Trophoblast cell (in vitro differentiated cells and primary cell): ENCODE data around the gene ABCC8.

Experiments used
- DNase-seq, 2 donors: peaks; one replicate each; pipeline ENCODE4 v3.0.0-alpha.2; 2016
- H2AFZ ChIP-seq: 2 replicates; pipeline ENCODE4 v1.6.1; 2013; ENCODE audit warnings: low read length, moderate library complexity, mild to moderate bottlenecking; ENCODE audit not compliant: insufficient read depth, poor library complexity
- H2AK5ac ChIP-seq: 2 replicates; pipeline ENCODE4 v1.6.1; 2013; ENCODE audit warnings: mild to moderate bottlenecking, low read length
- H2BK120ac ChIP-seq: 2 replicates; pipeline ENCODE4 v1.6.1; 2013; ENCODE audit warnings: low read length, mild to moderate bottlenecking, moderate library complexity; ENCODE audit not compliant: insufficient read depth, poor library complexity
- H2BK12ac ChIP-seq: 2 replicates; pipeline ENCODE4 v1.6.1; 2013; ENCODE audit warnings: mild to moderate bottlenecking, low read length, moderate library complexity
- H2BK5ac ChIP-seq: 2 replicates; pipeline ENCODE4 v1.6.1; 2013; ENCODE audit warnings: low read length, low read depth, moderate library complexity, mild to moderate bottlenecking; ENCODE audit not compliant: poor library complexity
- H3K14ac ChIP-seq: 2 replicates; pipeline ENCODE4 v1.6.1; 2013; ENCODE audit warnings: mild to moderate bottlenecking, low read length
- H3K18ac ChIP-seq: 2 replicates; pipeline ENCODE4 v1.6.1; 2013; ENCODE audit warnings: mild to moderate bottlenecking, low read length
- H3K23ac ChIP-seq: 2 replicates; pipeline ENCODE4 v1.6.1; 2013; ENCODE audit warnings: low read length
- H3K27ac ChIP-seq: 2 replicates; pipeline ENCODE4 v1.5.1; 2013; ENCODE audit warnings: low read depth, mild to moderate bottlenecking, inconsistent platforms, low read length, moderate library complexity
- H3K27me3 ChIP-seq: 2 replicates; pipeline ENCODE4 v1.6.1; 2013; ENCODE audit warnings: inconsistent platforms, mild to moderate bottlenecking, low read length, moderate library complexity; ENCODE audit not compliant: insufficient read depth
- H3K36me3 ChIP-seq, 2 experiments: 1 replicate in 1 of 2; 2 replicates in 1 of 2; pipeline ENCODE4 v1.6.1; 2013; ENCODE audit warnings: low read length in 2 of 2, mild to moderate bottlenecking in 2 of 2, moderate library complexity in 1 of 2; ENCODE audit not compliant: insufficient read depth in 2 of 2, control insufficient read depth in 1 of 2
- H3K4ac ChIP-seq: 2 replicates; pipeline ENCODE4 v1.6.1; 2013; ENCODE audit warnings: low read depth, mild to moderate bottlenecking, low read length, moderate library complexity
- H3K4me1 ChIP-seq, 2 experiments: 1 replicate in 1 of 2; 2 replicates in 1 of 2; pipeline ENCODE4 v1.6.1; 2013; ENCODE audit warnings: low read length in 2 of 2, mild to moderate bottlenecking in 2 of 2, moderate library complexity in 1 of 2; ENCODE audit not compliant: insufficient read depth in 2 of 2, control insufficient read depth in 1 of 2
- H3K4me2 ChIP-seq: 2 replicates; pipeline ENCODE4 v1.6.1; 2013; ENCODE audit warnings: inconsistent platforms, mild to moderate bottlenecking, low read length, moderate library complexity
- H3K4me3 ChIP-seq: 2 replicates; pipeline ENCODE4 v1.5.1; 2013; ENCODE audit warnings: mild to moderate bottlenecking, low read depth, low read length, inconsistent platforms
- H3K79me1 ChIP-seq: one replicate; pipeline ENCODE4 v1.6.1; 2013; ENCODE audit warnings: low read length
- H3K79me2 ChIP-seq: 2 replicates; pipeline ENCODE4 v1.6.1; 2013; ENCODE audit warnings: low read length, mild to moderate bottlenecking; ENCODE audit not compliant: control insufficient read depth, insufficient read depth, poor library complexity
- H3K9ac ChIP-seq: 2 replicates; pipeline ENCODE4 v1.6.1; 2013; ENCODE audit warnings: mild to moderate bottlenecking, low read length
- H3K9me3 ChIP-seq: 2 replicates; pipeline ENCODE4 v1.6.1; 2013; ENCODE audit warnings: low read depth, mild to moderate bottlenecking, control low read depth, inconsistent platforms, low read length; ENCODE audit not compliant: insufficient read depth
- H4K12ac ChIP-seq: 2 replicates; pipeline ENCODE4 v1.6.1; 2013; ENCODE audit warnings: low read depth, mild to moderate bottlenecking, low read length, moderate library complexity
- H4K8ac ChIP-seq: 2 replicates; pipeline ENCODE4 v1.6.1; 2013; ENCODE audit warnings: low read depth, mild to moderate bottlenecking, low read length, moderate library complexity
- H4K91ac ChIP-seq: one replicate; pipeline ENCODE4 v1.6.1; 2013; ENCODE audit warnings: low read depth, mild to moderate bottlenecking, low read length, moderate library complexity
- WGBS: extraction: QIAGEN DNeasy Blood & Tissue Kit; methylation state at CpG from one replicate; pipeline ENCODE4 v1.1.7; 2013; ENCODE audit warnings: missing lambda C conversion rate; ENCODE audit not compliant: insufficient read length, insufficient coverage; ENCODE audit errors: extremely low coverage; 5-methylcytosine and 5-hydroxymethylcytosine counted together

The ABCC8 gene

GRCh38 chr11:17437366-17437765 lies 39.3 kb downstream of the ABCC8 start:
- Histone ChIP-seq H4K8ac (no peak overlapping the region), H3K4me2 (no peak overlapping the region), H3K27ac (no peak overlapping the region), H3K27me3 (peaks cover 2% of the 10 kb centered on the region), H4K91ac (no peak overlapping the region), H2BK120ac (no peak overlapping the region), H3K23ac (peak overlapping the region; percentile 34), H3K4me1 (no peaks in the 10 kb centered on the region), H2AFZ (no peak overlapping the region), H4K12ac (no peak overlapping the region), H2BK5ac (no peak overlapping the region), H3K4me3 (no peak overlapping the region), H2BK12ac (no peak overlapping the region), H3K14ac (no peak overlapping the region), H3K79me2 (no peaks in the 10 kb centered on the region), H3K36me3 (no peaks in the 10 kb centered on the region), H2AK5ac (no peak overlapping the region), H3K79me1 (no peaks in the 10 kb centered on the region), H3K9me3 (peaks cover 2% of the 10 kb centered on the region), H3K9ac (no peak overlapping the region), H3K4ac (no peak overlapping the region), H3K18ac (no peak overlapping the region)
- WGBS: no CpG with 5 or more reads among the region's 3 CpGs
- DNase-seq: no peak

GRCh38 chr11:17434108-17434507 lies 42.5 kb downstream of the ABCC8 start:
- Histone ChIP-seq H3K4me2 (no peak overlapping the region), H3K4me3 (no peak overlapping the region), H3K9me3 (peaks cover 2% of the 10 kb centered on the region), H3K9ac (no peak overlapping the region), H3K18ac (no peak overlapping the region), H2AFZ (no peak overlapping the region), H3K36me3 (no peaks in the 10 kb centered on the region), H2BK12ac (no peak overlapping the region), H3K79me2 (no peaks in the 10 kb centered on the region), H2BK120ac (no peak overlapping the region), H3K4me1 (no peaks in the 10 kb centered on the region), H3K79me1 (no peaks in the 10 kb centered on the region), H2AK5ac (no peak overlapping the region), H3K27me3 (peaks cover 2% of the 10 kb centered on the region), H3K4ac (no peak overlapping the region), H4K12ac (no peak overlapping the region), H3K23ac (no peak overlapping the region), H3K27ac (no peak overlapping the region), H4K8ac (no peak overlapping the region), H2BK5ac (no peak overlapping the region), H4K91ac (no peak overlapping the region), H3K14ac (no peak overlapping the region)
- WGBS: no CpG with 5 or more reads among the region's 4 CpGs
- no peak for DNase-seq

GRCh38 chr11:17432002-17432401 lies 44.6 kb downstream of the ABCC8 start:
- Histone ChIP-seq H3K27me3 (peaks cover 2% of the 10 kb centered on the region), H4K91ac (no peak overlapping the region), H3K18ac (no peak overlapping the region), H4K8ac (no peak overlapping the region), H3K23ac (no peak overlapping the region), H3K4me3 (no peak overlapping the region), H4K12ac (no peak overlapping the region), H3K9me3 (no peaks in the 10 kb centered on the region), H3K9ac (no peak overlapping the region), H3K36me3 (no peaks in the 10 kb centered on the region), H3K4me2 (no peak overlapping the region), H3K79me2 (no peaks in the 10 kb centered on the region), H2AFZ (no peak overlapping the region), H3K27ac (no peak overlapping the region), H2BK120ac (no peak overlapping the region), H3K4me1 (no peaks in the 10 kb centered on the region), H3K4ac (no peak overlapping the region), H2BK12ac (no peak overlapping the region), H3K79me1 (no peaks in the 10 kb centered on the region), H2BK5ac (no peak overlapping the region), H3K14ac (no peak overlapping the region), H2AK5ac (no peak overlapping the region)
- no CpG with 5 or more reads among the region's 7 CpGs for WGBS
- DNase-seq: no peak

GRCh38 chr11:17431139-17431538 lies 45.5 kb downstream of the ABCC8 start:
- H3K4ac ChIP-seq: no peak overlapping the region
- H2BK12ac ChIP-seq: no peak overlapping the region
- H3K27me3 ChIP-seq: peaks cover 2% of the 10 kb centered on the region
- no peaks in the 10 kb centered on the region for H3K9me3 ChIP-seq
- no peak overlapping the region for H2BK120ac ChIP-seq
- H3K4me2 ChIP-seq: no peak overlapping the region
- H3K27ac ChIP-seq: no peak overlapping the region
- H4K12ac ChIP-seq: no peak overlapping the region
- no peaks in the 10 kb centered on the region for H3K79me1 ChIP-seq
- no peak overlapping the region for H2BK5ac ChIP-seq
- H3K4me1 ChIP-seq: no peaks in the 10 kb centered on the region
- no peak overlapping the region for H2AK5ac ChIP-seq
- H3K9ac ChIP-seq: no peak overlapping the region
- H3K36me3 ChIP-seq: no peaks in the 10 kb centered on the region
- no peaks in the 10 kb centered on the region for H3K79me2 ChIP-seq
- H3K14ac ChIP-seq: no peak overlapping the region
- no peak overlapping the region for H3K4me3 ChIP-seq
- H3K18ac ChIP-seq: no peak overlapping the region
- no peak for DNase-seq
- H2AFZ ChIP-seq: no peak overlapping the region
- H3K23ac ChIP-seq: no peak overlapping the region
- WGBS: no CpG with 5 or more reads among the region's 8 CpGs
- no peak overlapping the region for H4K8ac ChIP-seq
- no peak overlapping the region for H4K91ac ChIP-seq
